K562 (cell line): ENCODE results near the gene CTXND1. TPM values are rescaled to one million over a fixed set of nuclear protein-coding genes. Genes with fewer than 3 reads are reported as not detected.

Experiments
- ATAC-seq: fragments of 200-7000 bp; cut with Tn5 transposase; 3 replicates; pipeline ENCODE4 v1.9.1; 2020; ENCODE audit warnings: moderate library complexity
- BruUV-seq: library from RNA; stranded (reverse); fragments of 400-500 nt; replicated peaks from 2 replicates; lab custom pipeline; 2021; lab: Mats Ljungman, UMichigan
- CTCF ChIA-PET: fragments of 300-600 bp; formaldehyde crosslinking; extraction: SDS; loops from one replicate; lab custom pipeline; 2021; ENCODE audit warnings: low intra/inter-chr PET ratio; lab: Yijun Ruan, JAX
- POLR2A ChIA-PET: fragments of 300-600, 350-650 bp; sonication (Branson Sonifier 250); formaldehyde crosslinking; extraction: SDS; loops from one replicate; lab custom pipeline; 2021; ENCODE audit warnings: antibody characterized with exemption, inconsistent platforms; lab: Yijun Ruan, JAX
- DNase-seq, 4 experiments: peaks; one replicate each; pipeline versions ENCODE4 v3.0.0 to v3.0.0-alpha.2; 2011 to 2018; ENCODE audit warnings: low spot score in 3 of 4, mixed read lengths in 3 of 4; ENCODE audit errors: extremely low read depth in 1 of 4
- FAIRE-seq: peaks from 2 replicates; lab custom pipeline; 2011; peaks lifted over from hg19 to GRCh38; lab: Jason Lieb, UNC
- H2AFZ ChIP-seq: 2 replicates; pipeline ENCODE4 v1.6.0; 2011; ENCODE audit warnings: low read depth, low read length, control low read depth, inconsistent platforms
- H3K27ac ChIP-seq: fragments of 200-600 bp; 3 replicates; pipeline ENCODE4 v1.8.0; 2011; ENCODE audit warnings: low read depth, mild to moderate bottlenecking, control low read depth, inconsistent platforms, low read length, moderate library complexity, mixed read lengths; ENCODE audit errors: extremely low read depth
- H3K27me3 ChIP-seq, 2 experiments: fragments of 300-600 bp in 1 of 2; 2 replicates in 1 of 2; 3 replicates in 1 of 2; pipeline versions ENCODE4 v1.6.0 to v1.8.0; 2011; ENCODE audit warnings: inconsistent platforms in 2 of 2, low read length in 2 of 2, mild to moderate bottlenecking in 1 of 2, mixed read lengths in 1 of 2, moderate library complexity in 1 of 2; ENCODE audit not compliant: control insufficient read depth in 2 of 2, insufficient read depth in 2 of 2
- H3K36me3 ChIP-seq: fragments of 300-600 bp; 3 replicates; pipeline ENCODE4 v1.8.0; 2011; ENCODE audit warnings: mild to moderate bottlenecking, low read length, inconsistent platforms; ENCODE audit not compliant: control insufficient read depth, insufficient read depth
- H3K4me1 ChIP-seq, 2 experiments: fragments of 200-600 bp in 1 of 2; replicated peaks in 1 of 2; 2 replicates in 1 of 2; 3 replicates in 1 of 2; pipeline versions ENCODE4 v1.5.1 to v1.8.0; 2011; ENCODE audit warnings: inconsistent platforms in 2 of 2, low read length in 2 of 2, mild to moderate bottlenecking in 1 of 2, mixed read lengths in 1 of 2, moderate library complexity in 1 of 2; ENCODE audit not compliant: control insufficient read depth in 2 of 2, insufficient read depth in 2 of 2
- H3K4me2 ChIP-seq: 2 replicates; pipeline ENCODE4 v1.6.1; 2011; ENCODE audit warnings: low read length, control low read depth, inconsistent platforms, mixed read lengths; ENCODE audit not compliant: insufficient read depth
- H3K4me3 ChIP-seq: fragments of 200-600 bp; sonication (generic), shearing (Covaris generic); 2 replicates; pipeline ENCODE4 v1.5.1; 2016; ENCODE audit warnings: control low read depth, inconsistent platforms
- H3K79me2 ChIP-seq: fragments of 200-600 bp; 3 replicates; pipeline ENCODE4 v1.8.0; 2011; ENCODE audit warnings: low read length, inconsistent platforms; ENCODE audit not compliant: control insufficient read depth, insufficient read depth
- H3K9ac ChIP-seq, 2 experiments: 2 replicates each; pipeline versions ENCODE4 v1.6.0 to v1.6.1; 2011; ENCODE audit warnings: low read depth in 2 of 2, low read length in 2 of 2, control low read depth in 1 of 2, inconsistent platforms in 1 of 2, mild to moderate bottlenecking in 1 of 2, mixed read lengths in 1 of 2; ENCODE audit not compliant: insufficient read depth in 1 of 2
- H3K9me1 ChIP-seq: one replicate; pipeline ENCODE4 v1.6.0; 2011; ENCODE audit warnings: inconsistent platforms, mild to moderate bottlenecking, low read length, moderate library complexity; ENCODE audit not compliant: control insufficient read depth, insufficient read depth
- H3K9me3 ChIP-seq: replicated peaks from 2 replicates; pipeline ENCODE4 v1.5.1; 2011; ENCODE audit warnings: low read depth, low read length, inconsistent platforms; ENCODE audit not compliant: control insufficient read depth, insufficient read depth
- H4K20me1 ChIP-seq: replicated peaks from 2 replicates; pipeline ENCODE4 v1.6.1; 2011; ENCODE audit warnings: low read length, inconsistent platforms, mixed read lengths; ENCODE audit not compliant: control insufficient read depth, insufficient read depth
- ATF6 ChIP-seq: sonication (generic); formaldehyde crosslinking; IDR thresholded peaks from 2 replicates; pipeline ENCODE4 v1.4.0; 2020; ENCODE audit warnings: mild to moderate bottlenecking, missing genetic modification reagents
- BCL6 ChIP-seq: fragments of 250-450 bp; sonication (Bioruptor Pico); IDR thresholded peaks from 2 replicates; pipeline ENCODE4 v1.4.0; 2020
- CTCFL ChIP-seq: IDR thresholded peaks from 2 replicates; pipeline ENCODE4 v1.6.1; 2011; ENCODE audit warnings: borderline replicate concordance, low read depth, mild to moderate bottlenecking, moderate library complexity, low read length; ENCODE audit not compliant: insufficient read depth, poor library complexity, severe bottlenecking
- ESRRB ChIP-seq: fragments of 250-450 bp; sonication (Bioruptor Pico); IDR thresholded peaks from 2 replicates; pipeline ENCODE4 v1.5.0; 2020; ENCODE audit warnings: mild to moderate bottlenecking, moderate library complexity, borderline replicate concordance
- KAT8 ChIP-seq: fragments of 450-650 bp; IDR thresholded peaks from 2 replicates; pipeline ENCODE4 v1.6.1; 2016; ENCODE audit warnings: low read depth, mild to moderate bottlenecking
- OTX1 ChIP-seq: fragments of 450-650 bp; formaldehyde crosslinking; IDR thresholded peaks from 2 replicates; pipeline ENCODE4 v1.4.0; 2022; ENCODE audit warnings: mild to moderate bottlenecking
- RAD21 ChIP-seq, 2 experiments: fragments of 250-450 bp in 1 of 2; fragments of 450-650 bp in 1 of 2; sonication (Bioruptor Pico) in 1 of 2; formaldehyde crosslinking in 1 of 2; IDR thresholded peaks in 1 of 2; conservative IDR thresholded peaks in 1 of 2; 2 replicates each; pipeline versions ENCODE4 v1.4.0 to v1.8.0; 2020 to 2022; ENCODE audit warnings: mild to moderate bottlenecking in 2 of 2, moderate library complexity in 1 of 2
- SMC3 ChIP-seq: conservative IDR thresholded peaks from 2 replicates; pipeline ENCODE4 v1.6.1; 2011; ENCODE audit warnings: low read depth, low read length, improper control_type of control experiment; ENCODE audit not compliant: insufficient read depth
- SRSF7 ChIP-seq: fragments of 200-400 bp; formaldehyde crosslinking; optimal IDR thresholded peaks from 2 replicates; pipeline ENCODE3; 2017; ENCODE audit warnings: mild to moderate bottlenecking, low read depth, low read length
- THRAP3 ChIP-seq: fragments of 450-650 bp; IDR thresholded peaks from 2 replicates; pipeline ENCODE4 v1.6.1; 2016; ENCODE audit warnings: mild to moderate bottlenecking, inconsistent platforms, borderline replicate concordance
- WGBS: fragments of 100-300 bp; shearing (Covaris generic); methylation state at CpG from one replicate; pipeline ENCODE4 v1.1.6; 2016; ENCODE audit warnings: low coverage, mixed read lengths; ENCODE audit not compliant: insufficient coverage; ENCODE audit errors: missing lambda C conversion rate; 5-methylcytosine and 5-hydroxymethylcytosine counted together
- in situ Hi-C: fragments of 300-500 bp; cut with MboI; formaldehyde crosslinking; loops from 4 replicates; pipeline ENCODE4 v1.15.0; 2018; ENCODE audit warnings: inconsistent platforms, mixed read lengths
- intact Hi-C: fragments of 100-400 bp; cut with micrococcal nuclease; formaldehyde crosslinking; loops from 2 replicates; pipeline ENCODE4 v1.14.2; 2022
- polyA plus RNA-seq, 8 experiments: library from polyadenylated mRNA; depleted of rRNA in 4 of 8; stranded (reverse) in 5 of 8; unstranded in 3 of 8; fragments of >200 nt; fragmentation: Nextera tagmentation in 2 of 8; fragmentation: Illumina TruSeq in 1 of 8; extraction: Ambion mirVana in 2 of 8; extraction: Trizol in 1 of 8; gene quantifications; 2 replicates each; pipeline versions ENCODE4 v1.2.1 to v1.2.3, GENCODE V29; 2011 to 2014; ENCODE audit warnings: inconsistent platforms in 1 of 8, missing spikeins in 1 of 8
- total RNA-seq, 7 experiments: library from RNA; depleted of rRNA in 6 of 7; stranded (reverse); fragments of >200 nt in 6 of 7; fragmentation: Illumina TruSeq in 2 of 7; extraction: Trizol in 2 of 7; gene quantifications; 2 replicates each; pipeline versions ENCODE4 v1.2.1 to v1.2.3, GENCODE V29; 2011 to 2021; ENCODE audit warnings: low replicate concordance in 1 of 7
- TF ChIP-seq, protein P1 (sequence below): sonication (generic); formaldehyde crosslinking; IDR thresholded peaks from 2 replicates; pipeline ENCODE4 v1.8.0; 2022; ENCODE audit warnings: missing genetic modification reagents, mild to moderate bottlenecking, moderate library complexity, borderline replicate concordance
- TF ChIP-seq, protein P2 (sequence below): sonication (generic); formaldehyde crosslinking; IDR thresholded peaks from 2 replicates; pipeline ENCODE4 v1.8.0; 2022; ENCODE audit warnings: mild to moderate bottlenecking, missing genetic modification reagents
- TF ChIP-seq, protein P3 (sequence below): sonication (generic); formaldehyde crosslinking; IDR thresholded peaks from 2 replicates; pipeline ENCODE4 v1.8.1; 2022; ENCODE audit warnings: missing genetic modification reagents

Gene CTXND1
- total and polyA plus RNA-seq, 9 of the 15 experiments (the other 6 are each of a cell fraction or from before 2014, with no cell fraction given), result 0.04 TPM; not detected in 7

DNA sequence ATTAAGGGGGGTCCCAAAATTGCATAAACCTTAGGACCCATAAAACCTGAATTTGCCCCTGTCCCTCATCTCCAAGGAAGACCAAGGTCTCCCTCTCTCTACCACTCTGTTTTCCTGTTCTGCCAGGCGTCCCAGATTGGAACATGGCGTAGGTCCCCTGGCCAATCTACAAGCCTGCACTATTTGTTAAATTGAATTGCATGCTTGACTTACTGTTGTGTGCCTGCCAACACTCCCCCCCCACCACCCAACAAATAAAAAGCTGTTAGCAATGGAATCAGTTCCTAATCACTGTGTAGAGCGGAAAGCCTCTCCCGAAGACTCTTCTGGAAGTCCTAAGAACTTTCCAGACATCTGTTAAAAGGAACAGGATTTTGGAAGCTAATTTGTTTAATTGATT lies 11.7 kb downstream of the CTXND1 start (continued):
- TF ChIP-seq, protein P1, sequence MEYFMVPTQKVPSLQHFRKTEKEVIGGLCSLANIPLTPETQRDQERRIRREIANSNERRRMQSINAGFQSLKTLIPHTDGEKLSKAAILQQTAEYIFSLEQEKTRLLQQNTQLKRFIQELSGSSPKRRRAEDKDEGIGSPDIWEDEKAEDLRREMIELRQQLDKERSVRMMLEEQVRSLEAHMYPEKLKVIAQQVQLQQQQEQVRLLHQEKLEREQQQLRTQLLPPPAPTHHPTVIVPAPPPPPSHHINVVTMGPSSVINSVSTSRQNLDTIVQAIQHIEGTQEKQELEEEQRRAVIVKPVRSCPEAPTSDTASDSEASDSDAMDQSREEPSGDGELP (CRISPR knock-in tag), result no peak
- no peak for TF ChIP-seq SRSF7
- TF ChIP-seq, protein P2, sequence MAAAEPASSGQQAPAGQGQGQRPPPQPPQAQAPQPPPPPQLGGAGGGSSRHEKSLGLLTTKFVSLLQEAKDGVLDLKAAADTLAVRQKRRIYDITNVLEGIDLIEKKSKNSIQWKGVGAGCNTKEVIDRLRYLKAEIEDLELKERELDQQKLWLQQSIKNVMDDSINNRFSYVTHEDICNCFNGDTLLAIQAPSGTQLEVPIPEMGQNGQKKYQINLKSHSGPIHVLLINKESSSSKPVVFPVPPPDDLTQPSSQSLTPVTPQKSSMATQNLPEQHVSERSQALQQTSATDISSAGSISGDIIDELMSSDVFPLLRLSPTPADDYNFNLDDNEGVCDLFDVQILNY (CRISPR knock-in tag), result no peak
- TF ChIP-seq, protein P3, sequence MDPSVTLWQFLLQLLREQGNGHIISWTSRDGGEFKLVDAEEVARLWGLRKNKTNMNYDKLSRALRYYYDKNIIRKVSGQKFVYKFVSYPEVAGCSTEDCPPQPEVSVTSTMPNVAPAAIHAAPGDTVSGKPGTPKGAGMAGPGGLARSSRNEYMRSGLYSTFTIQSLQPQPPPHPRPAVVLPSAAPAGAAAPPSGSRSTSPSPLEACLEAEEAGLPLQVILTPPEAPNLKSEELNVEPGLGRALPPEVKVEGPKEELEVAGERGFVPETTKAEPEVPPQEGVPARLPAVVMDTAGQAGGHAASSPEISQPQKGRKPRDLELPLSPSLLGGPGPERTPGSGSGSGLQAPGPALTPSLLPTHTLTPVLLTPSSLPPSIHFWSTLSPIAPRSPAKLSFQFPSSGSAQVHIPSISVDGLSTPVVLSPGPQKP (CRISPR knock-in tag), result no peak
- no peak for TF ChIP-seq THRAP3

- Histone ChIP-seq H3K36me3 (no peaks in the 10 kb centered on the region), H3K4me3 (no peak overlapping the region), H4K20me1 (no peaks in the 10 kb centered on the region; the same call in 1 of the 2 replicates), H3K9ac (no peak overlapping the region), H3K9me3 (no peaks in the 10 kb centered on the region), H3K27me3 (peaks cover 15 to 52% of the 10 kb centered on the region in 2 experiments; a peak in 4 of 5 replicates), H3K79me2 (no peaks in the 10 kb centered on the region), H3K27ac (no peak overlapping the region), H2AFZ (no peak overlapping the region), H3K4me2 (no peak overlapping the region), H3K4me1 (no peaks in the 10 kb centered on the region), H3K9me1 (no peaks in the 10 kb centered on the region)
- no TSS peak for BruUV-seq
- CTCF ChIA-PET, result interaction anchor here (0.7 kb wide), 1 partner anchor 62 kb away, joined by 6 read pairs; no protein-coding TSS in a partner anchor
- 4% methylated on average over 4 of the region's 4 CpGs for WGBS
- POLR2A ChIA-PET, result no interaction called here
- ATAC-seq, result peak; percentile 95
- DNase-seq, result peak; percentile 53 to 69 (median 56)
- intact Hi-C loops (no loop called here), in situ Hi-C loops (no loop called here)
- FAIRE-seq, result peak; percentile 83
- TF ChIP-seq KAT8, result no peak
- TF ChIP-seq SMC3, result peak; percentile 46; the same call in 1 of the 2 replicates
- TF ChIP-seq BCL6, result no peak
- TF ChIP-seq ESRRB, result no peak
- TF ChIP-seq OTX1 (CRISPR knock-in tag), result no peak
- peak; percentile 91 for TF ChIP-seq CTCFL
- TF ChIP-seq ATF6 (CRISPR knock-in tag), result no peak
- TF ChIP-seq RAD21 (CRISPR knock-in tag; conservative IDR thresholded peaks at IDR 0.05 in 1 of 2, IDR thresholded peaks at IDR 0.05 in 1 of 2), result peak in 1 of 2 experiments; percentile 63; a peak in 2 of 4 replicates
Measured at GRCh38 chr15:80234883-80235282, 17.1 kb downstream of the CTXND1 start.
